NOMO-1 (cell line): ENCODE data around the gene ZNF136.

Source experiments
- DNase-seq, 2 experiments: peaks; one replicate each; lab custom pipeline; 2025; ENCODE audit not compliant: unreplicated experiment in 2 of 2; lab: John Stamatoyannopoulos, UW

The ZNF136 gene

GRCh38 chr19:12187625-12188024, 24.7 kb downstream of the ZNF136 start:
- no peak for DNase-seq

GRCh38 chr19:12194827-12195731, 32.2 kb downstream of the ZNF136 start:
- no peak for DNase-seq

- DNase-seq, result no peak
Measured at GRCh38 chr19:12198136-12198535, 35.2 kb downstream of the ZNF136 start.

- DNase-seq, result no peak
Measured at GRCh38 chr19:12199757-12200419, 37.0 kb downstream of the ZNF136 start.

GRCh38 chr19:12202250-12202649, 39.4 kb downstream of the ZNF136 start:
- DNase-seq, result no peak

- DNase-seq, result no peak
Measured at GRCh38 chr19:12205296-12205695, 42.4 kb downstream of the ZNF136 start.

- DNase-seq, result no peak
Measured at GRCh38 chr19:12208221-12208620, 45.3 kb downstream of the ZNF136 start.

GRCh38 chr19:12217332-12217731, 54.4 kb downstream of the ZNF136 start:
- DNase-seq, result no peak

- DNase-seq, result no peak
Measured at GRCh38 chr19:12222980-12223630, 60.2 kb downstream of the ZNF136 start.

GRCh38 chr19:12224676-12225075, 61.8 kb downstream of the ZNF136 start:
- no peak for DNase-seq

- no peak for DNase-seq
Measured at GRCh38 chr19:12229990-12230389, 67.1 kb downstream of the ZNF136 start.

GRCh38 chr19:12230751-12231733, 68.1 kb downstream of the ZNF136 start:
- DNase-seq, result no peak

GRCh38 chr19:12232961-12233360, 70.1 kb downstream of the ZNF136 start:
- no peak for DNase-seq

- no peak for DNase-seq
Measured at GRCh38 chr19:12237143-12237839, 74.4 kb downstream of the ZNF136 start.
